Colonic mucosa (tissue), 4 donors: Measurements from ENCODE around the gene FREM3. TPM values are rescaled to one million over a fixed set of nuclear protein-coding genes. Genes with fewer than 3 reads are reported as not detected.

ENCODE experiments used
- DNase-seq: peaks from one replicate; pipeline ENCODE4 v3.0.0-alpha.2; 2020
- H3K27ac ChIP-seq: fragments of 200-600 bp; one replicate; pipeline ENCODE4 v1.8.0; 2021
- H3K27me3 ChIP-seq: fragments of 200-600 bp; one replicate; pipeline ENCODE4 v1.8.0; 2021
- H3K36me3 ChIP-seq: fragments of 200-600 bp; one replicate; pipeline ENCODE4 v1.8.0; 2021
- H3K4me1 ChIP-seq: fragments of 200-600 bp; one replicate; pipeline ENCODE4 v1.8.0; 2021; ENCODE audit warnings: mild to moderate bottlenecking
- H3K4me3 ChIP-seq: fragments of 200-600 bp; one replicate; pipeline ENCODE4 v1.8.0; 2021
- H3K9ac ChIP-seq, 2 donors: one replicate each; pipeline ENCODE4 v1.7.0; 2013; ENCODE audit warnings: control low read depth in 2 of 2, low read depth in 2 of 2, low read length in 2 of 2
- H3K9me3 ChIP-seq: fragments of 200-600 bp; one replicate; pipeline ENCODE4 v1.8.0; 2021
- CTCF ChIP-seq: fragments of 200-600 bp; IDR thresholded peaks from one replicate; pipeline ENCODE4 v1.8.0; 2022; ENCODE audit warnings: antibody characterized with exemption, mild to moderate bottlenecking
- intact Hi-C: fragments of 100-400 bp; cut with DNase I; formaldehyde crosslinking; loops from one replicate; pipeline ENCODE4 v1.14.1; 2022
- total RNA-seq, 2 donors: library from RNA; stranded (reverse); fragmentation: NEBNext Ultra II Directional in 1 of 2; extraction: Animal tissue kit (Norgen Biotek cat#: 25700) in 1 of 2; gene quantifications; one replicate each; pipeline ENCODE4 v1.2.1, GENCODE V29; 2021
- donor health status: healthy.
- donor health status: DM: no; HTN: no; CAD: no.
- donor health status: DM: no; HTN: no; CAD: no.

Gene FREM3
- total RNA-seq, 2 donors from 2014 or later = 0.05 TPM; not detected in 1

DNA sequence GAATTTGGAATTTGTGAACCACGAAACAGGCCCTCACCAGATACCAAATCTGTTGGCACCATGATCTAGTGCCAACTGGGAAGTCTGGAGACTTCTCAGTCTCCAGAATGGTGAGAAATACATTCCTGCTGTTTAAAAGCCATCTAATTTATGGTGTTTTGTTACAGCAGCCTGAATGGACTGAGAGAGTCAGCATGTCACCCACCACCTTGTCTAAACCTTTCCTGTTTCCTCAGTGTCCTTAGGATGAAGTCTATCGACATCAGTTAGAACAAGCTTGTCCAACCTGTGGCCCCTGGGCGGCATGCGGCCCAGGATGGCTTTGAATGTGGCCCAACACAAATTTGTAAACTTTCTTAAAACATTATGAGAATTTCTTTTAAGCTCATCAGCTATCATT is 42.1 kb downstream of the FREM3 start:
- Histone ChIP-seq H3K4me1 (no peaks in the 10 kb centered on the region), H3K36me3 (no peaks in the 10 kb centered on the region), H3K9ac (no peak overlapping the region), H3K9me3 (no peaks in the 10 kb centered on the region), H3K27me3 (no peaks in the 10 kb centered on the region), H3K27ac (no peak overlapping the region), H3K4me3 (no peak overlapping the region)
- intact Hi-C loops = no loop called here
- no peak for DNase-seq
- TF ChIP-seq CTCF = no peak

- H3K9me3 ChIP-seq = no peaks in the 10 kb centered on the region
- H3K4me1 ChIP-seq = no peaks in the 10 kb centered on the region
- no peak overlapping the region for H3K27ac ChIP-seq
- H3K9ac ChIP-seq = no peak overlapping the region
- no peaks in the 10 kb centered on the region for H3K36me3 ChIP-seq
- no peaks in the 10 kb centered on the region for H3K27me3 ChIP-seq
- TF ChIP-seq CTCF = no peak
- no peak for DNase-seq
- H3K4me3 ChIP-seq = no peak overlapping the region
- intact Hi-C loops = no loop called here
These were observed 45.9 kb downstream of the FREM3 start for GRCh38 chr4:143654571-143654970.

- intact Hi-C loops = no loop called here
- Histone ChIP-seq H3K4me3 (no peak overlapping the region), H3K27ac (no peak overlapping the region), H3K9me3 (no peaks in the 10 kb centered on the region), H3K4me1 (no peaks in the 10 kb centered on the region), H3K9ac (no peak overlapping the region), H3K36me3 (no peaks in the 10 kb centered on the region), H3K27me3 (no peaks in the 10 kb centered on the region)
- no peak for TF ChIP-seq CTCF
- no peak for DNase-seq
These were observed 47.4 kb downstream of the FREM3 start for GRCh38 chr4:143653031-143653430.

DNA sequence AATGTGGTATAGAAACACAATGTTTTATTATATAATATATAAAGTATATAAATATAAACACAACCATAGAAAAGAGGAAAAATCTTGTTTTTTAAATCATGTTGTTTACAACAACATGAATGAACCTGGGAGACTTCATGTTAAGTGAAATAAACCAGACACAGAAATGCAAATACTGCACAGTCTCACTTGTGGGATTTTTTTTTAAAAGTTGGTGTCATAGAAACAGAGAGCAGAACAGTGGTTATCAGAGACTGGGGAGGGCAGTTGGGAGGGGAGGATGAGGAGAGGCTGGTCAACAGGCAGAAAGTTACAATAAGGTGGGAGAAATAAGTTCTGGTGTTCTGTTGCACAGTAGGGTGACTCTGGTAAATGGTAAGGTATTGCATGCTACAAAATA is 57.1 kb downstream of the FREM3 start:
- no peaks in the 10 kb centered on the region for H3K36me3 ChIP-seq
- H3K4me1 ChIP-seq = no peaks in the 10 kb centered on the region
- H3K9me3 ChIP-seq = no peaks in the 10 kb centered on the region
- H3K27me3 ChIP-seq = no peaks in the 10 kb centered on the region
- H3K9ac ChIP-seq = no peak overlapping the region
- no peak for DNase-seq
- intact Hi-C loops = no loop called here
- no peak overlapping the region for H3K27ac ChIP-seq
- no peak overlapping the region for H3K4me3 ChIP-seq
- no peak for TF ChIP-seq CTCF

- H3K4me3 ChIP-seq = no peak overlapping the region
- no peak for TF ChIP-seq CTCF
- H3K4me1 ChIP-seq = no peaks in the 10 kb centered on the region
- no peak overlapping the region for H3K27ac ChIP-seq
- H3K36me3 ChIP-seq = no peaks in the 10 kb centered on the region
- H3K27me3 ChIP-seq = no peaks in the 10 kb centered on the region
- H3K9me3 ChIP-seq = no peaks in the 10 kb centered on the region
- intact Hi-C loops = no loop called here
- no peak for DNase-seq
- H3K9ac ChIP-seq = no peak overlapping the region
These were observed 57.9 kb downstream of the FREM3 start for GRCh38 chr4:143642611-143643010.

DNA sequence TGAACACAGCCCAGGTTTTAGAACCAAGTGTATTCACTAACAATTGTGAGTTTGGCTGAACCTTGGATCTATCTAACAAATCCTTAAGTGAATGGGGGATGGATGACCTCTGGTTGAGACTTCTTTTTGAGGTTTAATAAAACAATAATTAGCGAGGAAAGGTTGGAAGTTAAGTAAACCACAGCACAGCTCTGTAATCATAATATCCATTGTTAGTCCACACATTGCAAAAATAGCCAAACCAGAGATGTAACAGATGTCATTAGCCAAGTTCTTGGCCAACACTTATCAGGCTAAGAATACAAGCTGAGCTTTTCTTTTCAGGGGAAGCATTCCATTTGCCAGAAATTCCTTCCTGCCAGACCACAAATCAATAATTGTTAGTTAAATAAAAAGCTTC is 59.1 kb downstream of the FREM3 start:
- no peaks in the 10 kb centered on the region for H3K4me1 ChIP-seq
- H3K27ac ChIP-seq = no peak overlapping the region
- H3K4me3 ChIP-seq = no peak overlapping the region
- no peaks in the 10 kb centered on the region for H3K36me3 ChIP-seq
- no peak for TF ChIP-seq CTCF
- H3K27me3 ChIP-seq = no peaks in the 10 kb centered on the region
- H3K9me3 ChIP-seq = no peaks in the 10 kb centered on the region
- no peak overlapping the region for H3K9ac ChIP-seq
- DNase-seq = no peak
- intact Hi-C loops = no loop called here
